HG02870 (cell line): ENCODE data around the gene GLIS2.

Source experiments
- ATAC-seq: cut with Tn5 transposase; IDR thresholded peaks from one replicate; pipeline ENCODE4 v1.9.1; 2021; ENCODE audit warnings: mild to moderate bottlenecking, moderate library complexity; ENCODE audit not compliant: unreplicated experiment

Gene GLIS2

DNA sequence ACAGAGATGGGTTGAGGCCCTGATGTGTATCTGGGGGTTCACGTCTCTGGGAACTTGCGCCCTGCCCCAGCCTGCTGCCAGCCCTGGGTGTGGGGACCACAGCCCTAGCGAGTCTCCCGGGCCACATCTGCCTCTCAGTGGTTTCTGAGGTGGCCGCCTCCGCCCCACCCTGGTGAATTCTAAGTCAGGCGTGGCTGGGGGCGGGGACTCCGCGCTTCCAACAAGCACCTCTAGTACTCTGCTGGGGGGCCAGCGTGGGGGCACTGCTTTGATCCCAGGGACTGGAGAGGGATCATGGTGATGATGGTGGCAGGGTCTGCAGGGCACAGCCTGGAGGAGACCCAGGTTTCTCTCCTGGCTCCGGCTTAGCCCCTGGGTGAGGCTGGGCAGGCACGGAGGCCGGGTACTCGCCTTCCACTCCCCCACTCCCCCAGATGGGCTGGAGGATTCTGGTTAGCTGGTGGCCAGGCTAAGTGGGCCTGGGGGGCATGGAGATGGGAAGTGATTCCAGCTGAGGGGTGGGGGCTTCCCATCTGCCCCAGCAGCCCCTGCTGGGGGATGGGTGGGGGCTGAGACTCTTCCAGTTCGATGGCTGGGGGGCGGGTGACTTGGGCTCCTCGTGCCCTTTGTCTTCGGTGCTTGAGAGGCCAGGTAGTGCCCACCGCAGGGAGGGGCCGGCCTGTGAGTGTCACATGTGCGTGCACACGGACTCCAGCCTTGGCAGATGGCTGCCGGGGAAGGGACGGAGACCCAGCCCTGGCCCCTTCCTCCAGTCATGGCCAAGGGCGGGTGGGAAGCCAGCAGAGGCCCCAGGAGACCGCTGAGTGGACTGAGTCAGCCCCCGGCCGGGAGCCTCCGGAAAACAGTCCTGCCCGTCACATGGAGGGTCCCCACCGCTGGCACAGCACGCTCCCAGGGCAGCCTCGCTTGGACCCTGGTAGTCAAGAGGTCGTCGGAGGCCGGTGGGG lies 3.9 kb downstream of the GLIS2 start:
- no peak for ATAC-seq

DNA sequence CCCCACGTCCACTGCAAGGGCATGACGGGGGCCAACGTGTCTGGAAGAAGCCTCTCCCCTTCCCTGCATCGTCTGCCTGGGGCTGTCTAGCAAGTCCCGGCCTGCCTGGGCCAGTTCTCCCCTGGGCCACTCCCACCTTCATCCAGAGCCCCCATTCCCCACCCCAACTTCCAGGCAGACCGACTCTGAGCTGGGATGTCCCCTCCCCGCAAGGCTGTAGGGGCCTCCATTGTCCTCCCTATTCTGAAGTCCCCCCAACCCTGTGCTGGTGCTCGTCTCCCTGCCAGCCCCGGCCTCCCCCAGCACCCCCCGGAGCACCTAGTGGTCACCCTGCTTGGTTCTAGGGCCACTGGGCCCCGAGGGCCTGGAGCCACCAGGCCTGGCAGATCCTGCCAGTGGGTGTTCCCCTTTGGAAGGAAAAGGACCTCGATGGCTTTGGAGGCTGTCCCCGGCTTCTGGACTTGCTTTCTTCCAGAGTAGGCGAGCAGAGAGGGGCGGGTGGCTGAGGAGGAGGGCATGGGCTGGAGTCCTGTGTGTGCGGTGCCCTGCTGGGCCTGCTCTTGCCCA lies 4.8 kb downstream of the GLIS2 start:
- no peak for ATAC-seq

DNA sequence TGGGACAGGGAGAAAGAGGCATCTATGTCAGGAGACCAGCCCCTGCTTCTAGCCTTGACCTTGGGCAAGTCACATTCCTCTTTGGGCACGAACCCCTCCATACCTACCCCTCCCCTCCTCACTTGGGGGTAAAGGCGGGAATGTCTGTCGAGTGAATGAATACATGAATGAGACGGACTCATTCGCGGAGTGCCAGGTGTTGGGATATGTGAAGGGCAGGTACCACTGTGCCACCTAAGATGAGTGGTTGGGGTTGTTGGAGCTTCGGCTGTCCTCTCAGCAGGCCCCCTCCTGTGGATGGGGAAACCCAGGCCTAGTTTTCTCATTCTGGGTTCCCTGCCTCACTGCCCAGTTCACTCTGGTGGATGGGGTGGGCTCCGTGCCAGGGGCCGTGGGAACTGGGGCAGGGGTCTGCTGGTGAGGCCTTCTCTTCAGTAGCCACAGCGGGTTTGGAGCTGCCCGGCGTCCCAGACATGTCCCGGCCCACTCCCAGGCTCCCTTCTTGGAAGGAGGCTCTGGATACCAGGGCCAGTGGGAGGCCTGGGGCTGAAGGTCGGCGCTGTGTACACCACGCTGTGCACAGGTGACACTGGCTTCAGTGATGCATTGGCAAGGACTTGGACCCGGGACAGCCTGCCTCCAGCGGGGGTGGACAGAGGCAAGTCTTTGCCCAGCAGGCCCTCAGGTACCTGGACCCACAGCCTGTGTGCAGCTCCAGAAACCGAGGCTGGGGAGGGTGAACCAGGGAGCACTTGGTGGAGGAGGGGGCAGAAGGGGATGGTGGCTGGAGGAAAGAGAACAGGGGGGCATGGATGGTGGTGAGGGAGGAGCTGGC lies 5.6 kb downstream of the GLIS2 start:
- no peak for ATAC-seq

GRCh38 chr16:4322121-4323052 lies 6.5 kb downstream of the GLIS2 start:
- ATAC-seq: no peak

DNA sequence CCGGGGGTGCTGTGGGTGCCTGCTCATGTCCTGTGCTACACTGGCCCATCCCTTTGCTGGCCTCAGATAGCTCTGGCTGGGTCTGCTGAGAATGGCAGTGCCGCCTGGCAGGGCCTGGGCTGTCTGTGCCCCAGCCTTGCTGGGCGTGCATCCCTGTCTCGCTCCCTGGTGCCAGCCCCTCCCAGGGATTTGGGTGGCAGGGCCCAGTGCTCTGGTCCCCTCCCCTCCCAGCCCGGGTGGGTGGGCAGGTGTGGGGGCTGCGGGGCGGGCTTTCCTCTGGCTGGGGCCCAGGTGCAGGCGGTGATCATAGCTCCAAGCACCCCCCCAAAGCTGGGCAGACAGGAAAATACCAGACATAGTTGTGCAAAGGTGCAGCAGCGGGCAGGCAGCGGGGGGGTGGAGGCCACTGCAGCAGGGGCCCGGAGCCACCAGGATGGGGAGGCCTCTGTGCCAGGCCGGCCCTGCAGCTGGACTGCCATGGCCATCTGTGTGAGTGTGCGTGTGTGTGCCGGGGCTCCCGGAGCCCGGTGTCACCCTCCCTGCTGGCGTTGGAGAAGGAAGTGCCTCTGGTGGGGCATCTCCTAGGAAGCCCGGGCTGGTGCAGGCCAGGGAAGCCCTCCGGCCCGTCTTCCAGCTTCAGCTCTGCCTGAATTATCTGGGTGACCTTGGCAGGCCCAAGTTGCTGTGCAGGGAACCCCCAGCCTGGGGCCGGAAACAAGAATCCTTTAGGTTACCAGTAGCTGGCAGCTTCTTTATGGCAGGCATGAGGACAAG lies 7.4 kb downstream of the GLIS2 start:
- ATAC-seq: no peak

GRCh38 chr16:4323845-4324488 lies 8.1 kb downstream of the GLIS2 start:
- no peak for ATAC-seq

DNA sequence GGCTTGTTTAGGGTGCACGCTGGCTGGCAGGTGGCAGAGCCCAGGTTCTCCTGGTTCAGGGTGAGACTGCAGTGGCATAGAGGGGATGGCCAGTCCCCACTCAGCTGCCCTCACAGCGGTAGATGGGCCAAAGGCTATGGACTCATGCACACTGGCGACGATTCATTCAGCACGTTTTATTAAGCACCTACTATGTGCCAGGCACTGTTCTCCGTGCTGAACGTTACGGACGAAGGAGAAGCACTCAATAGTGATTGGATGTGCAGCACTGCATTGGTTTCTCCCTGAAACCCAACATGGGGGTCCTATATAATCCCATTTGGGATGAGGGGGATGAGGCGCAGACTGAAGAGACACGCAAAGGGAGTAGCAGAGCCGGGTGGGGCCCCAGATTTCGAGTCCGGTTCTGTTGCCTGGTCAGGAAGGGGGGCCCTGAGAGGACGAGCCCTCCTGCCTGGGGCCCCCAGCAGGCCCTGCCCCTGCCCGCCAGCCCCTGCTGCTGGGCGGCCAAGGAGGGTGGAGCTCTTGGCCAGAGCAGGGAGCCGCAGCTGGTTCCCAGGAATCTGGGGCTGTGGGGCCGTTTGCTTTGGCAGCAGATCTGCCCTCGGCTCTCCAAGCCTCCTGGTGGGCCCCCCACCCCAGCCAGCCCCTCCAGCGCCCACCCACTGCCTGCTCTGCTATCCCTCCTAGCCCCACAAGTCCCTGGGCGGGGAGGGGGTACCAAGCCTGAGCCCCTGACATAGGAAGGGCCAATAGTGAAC lies 8.8 kb downstream of the GLIS2 start:
- no peak for ATAC-seq

DNA sequence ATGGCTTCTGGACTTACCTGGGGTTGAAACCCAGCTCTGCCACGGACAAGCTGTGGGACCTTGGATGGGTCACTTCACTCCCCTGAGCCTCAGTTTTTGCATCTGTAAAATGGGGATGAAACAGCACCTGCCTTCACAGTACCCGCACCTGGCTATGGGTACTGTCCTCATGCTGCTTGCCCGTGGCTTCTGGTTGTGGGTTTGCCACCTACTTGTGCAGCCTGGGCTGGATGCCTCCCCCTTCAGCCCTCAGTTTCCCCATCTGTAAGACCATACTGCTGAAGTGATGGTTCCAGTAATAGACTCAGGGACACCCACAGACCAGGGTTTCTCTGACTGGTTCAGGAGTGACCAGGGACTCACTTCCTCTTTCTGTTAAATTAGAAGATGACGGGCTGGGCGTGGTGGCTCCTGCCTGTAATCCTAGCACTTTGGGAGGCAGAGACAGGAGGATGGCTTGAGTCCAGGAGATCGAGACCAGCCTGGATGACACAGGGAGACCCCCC lies 9.4 kb downstream of the GLIS2 start:
- ATAC-seq: no peak

GRCh38 chr16:4327386-4328045 lies 11.6 kb downstream of the GLIS2 start:
- ATAC-seq: no peak

- ATAC-seq: no peak
Measured at GRCh38 chr16:4328046-4328781, 12.3 kb downstream of the GLIS2 start.

DNA sequence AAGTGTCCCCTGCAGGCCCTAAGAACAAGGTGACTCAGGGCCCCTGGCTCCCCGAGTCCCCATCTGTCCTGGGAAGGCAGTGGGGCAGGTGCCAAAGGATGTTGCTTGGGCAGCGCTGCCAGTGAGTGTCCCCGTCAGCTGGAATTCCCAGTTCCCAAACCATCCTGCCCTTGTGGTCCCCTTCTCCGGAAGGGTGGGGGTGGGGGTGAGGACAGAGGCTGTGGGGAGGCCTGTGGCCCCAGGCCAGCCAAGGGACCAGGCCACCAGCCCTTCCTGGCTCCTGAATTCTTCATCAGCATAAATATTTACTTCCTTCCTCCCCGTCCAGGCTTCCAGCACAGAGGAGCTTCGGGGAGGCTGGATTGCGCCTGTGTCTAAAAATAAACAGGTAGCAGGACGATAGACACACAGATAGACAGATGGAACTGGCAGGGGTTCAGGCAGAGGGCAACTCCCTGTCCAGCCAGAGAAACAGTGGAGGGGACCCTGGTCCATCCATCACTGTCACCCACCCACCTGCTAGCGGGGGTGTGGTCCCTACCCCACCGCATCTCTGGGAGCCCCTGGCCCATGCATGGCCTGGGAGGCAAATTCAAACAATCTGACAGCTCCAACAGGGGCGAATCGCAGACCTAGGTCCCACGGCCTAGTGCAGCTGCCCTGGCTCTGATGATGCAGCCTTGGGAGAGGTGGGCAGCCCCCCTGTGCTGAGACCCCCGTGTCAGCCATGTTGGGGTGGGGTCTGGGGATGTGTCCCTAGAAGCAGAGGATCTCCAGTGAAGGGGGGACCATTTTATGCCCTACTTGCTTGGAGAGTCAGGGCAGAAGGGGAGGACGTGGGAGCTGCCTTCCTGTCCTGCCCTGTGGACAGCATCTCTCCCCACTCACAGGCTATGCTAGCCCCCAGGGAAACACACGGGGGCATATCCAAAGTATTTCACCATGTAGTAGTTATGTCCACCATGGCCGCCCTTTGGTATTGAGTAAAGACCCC lies 13.2 kb downstream of the GLIS2 start:
- ATAC-seq: no peak

DNA sequence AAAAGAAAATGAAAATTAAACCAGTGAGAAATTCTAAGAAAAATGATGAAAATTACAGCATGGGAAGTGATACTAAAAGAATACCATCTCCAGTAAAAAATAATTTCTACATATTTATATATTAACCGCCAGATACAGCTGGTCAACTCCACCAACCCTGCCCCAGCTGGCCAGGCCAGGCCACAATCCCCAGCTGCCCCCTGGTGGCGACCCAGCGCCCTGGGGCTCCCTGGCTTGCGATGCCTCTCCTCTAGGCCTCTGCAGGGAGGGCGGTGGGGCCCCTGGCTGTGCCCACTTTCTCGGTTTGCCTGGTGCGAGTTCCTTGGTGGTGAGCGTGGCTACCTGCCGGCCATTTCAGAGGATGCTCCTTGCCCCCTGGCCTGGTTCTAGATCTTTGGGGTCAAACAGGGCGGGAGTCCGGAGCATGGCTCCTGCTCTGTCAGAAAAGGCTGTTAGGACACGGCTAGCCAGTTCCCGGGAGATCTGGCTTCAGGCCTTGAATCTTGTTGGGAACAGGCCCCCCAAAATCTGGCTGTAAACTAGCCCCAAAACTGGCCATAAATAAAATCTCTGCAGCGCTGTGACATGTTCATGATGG lies 14.5 kb downstream of the GLIS2 start:
- ATAC-seq: no peak

DNA sequence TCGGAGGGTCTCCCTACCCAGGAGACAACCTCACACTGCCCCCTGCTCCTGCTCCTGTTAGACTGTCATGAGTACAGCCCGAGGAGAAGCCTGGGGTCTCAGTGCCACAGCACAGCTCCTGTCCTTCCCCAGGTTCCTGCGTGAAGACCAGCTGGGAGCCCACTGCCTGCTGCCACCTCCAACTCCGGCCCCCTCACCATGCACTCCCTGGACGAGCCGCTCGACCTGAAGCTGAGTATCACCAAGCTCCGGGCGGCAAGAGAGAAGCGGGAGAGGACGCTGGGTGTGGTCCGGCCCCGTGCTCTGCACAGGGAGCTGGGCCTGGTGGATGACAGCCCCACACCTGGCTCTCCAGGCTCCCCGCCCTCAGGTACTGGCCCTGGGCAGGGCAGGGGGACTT lies 16.2 kb downstream of the GLIS2 start:
- ATAC-seq: no peak

- ATAC-seq: no peak
Measured at GRCh38 chr16:4332623-4333307, 16.9 kb downstream of the GLIS2 start.

- no peak for ATAC-seq
Measured at GRCh38 chr16:4333308-4333638, 17.4 kb downstream of the GLIS2 start.
